Fibroblast of skin of back (primary cell): ENCODE measurements around the gene MRPL43.
"Not testable (repeated sequence)": the region's sequence is repeated elsewhere in the genome, so short reads cannot be mapped to it uniquely, and the experiment has no call there.

Experiments
- DNase-seq: peaks from one replicate; pipeline ENCODE4 v3.0.0-alpha.2; 2013

Gene MRPL43

GRCh38 chr10:100982916-100983830 is 4.1 kb downstream of the MRPL43 start:
- DNase-seq: no peak

- no peak for DNase-seq
Measured at GRCh38 chr10:100981178-100981772, 6.0 kb downstream of the MRPL43 start.

GRCh38 chr10:100980711-100981110 is 6.6 kb downstream of the MRPL43 start:
- DNase-seq: no peak

DNA sequence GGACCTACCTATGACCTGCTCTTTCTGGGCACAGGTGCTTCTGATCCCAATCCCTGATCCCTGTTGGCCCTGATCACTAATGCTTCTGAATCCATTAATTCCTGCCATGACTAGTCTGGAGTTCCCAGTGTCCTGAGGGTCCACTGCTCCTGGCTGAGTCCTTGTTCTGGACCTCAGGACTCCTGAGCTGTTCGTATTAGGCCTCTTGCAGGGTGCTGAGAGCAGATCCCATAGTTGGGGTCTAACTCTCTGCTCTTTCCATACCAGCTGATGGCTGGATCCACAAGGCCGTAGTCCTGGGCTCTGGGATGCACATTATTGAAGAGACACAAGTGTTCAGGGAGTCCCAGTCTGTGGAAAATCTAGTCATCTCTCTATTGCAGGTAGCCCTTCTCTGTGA is 7.0 kb downstream of the MRPL43 start:
- no peak for DNase-seq

- DNase-seq: no peak
Measured at GRCh38 chr10:100979791-100980272, 7.5 kb downstream of the MRPL43 start.

- DNase-seq: no peak
Measured at GRCh38 chr10:100978901-100979195, 8.4 kb downstream of the MRPL43 start.

- no peak for DNase-seq
Measured at GRCh38 chr10:100978121-100978900, 9.0 kb downstream of the MRPL43 start.

DNA sequence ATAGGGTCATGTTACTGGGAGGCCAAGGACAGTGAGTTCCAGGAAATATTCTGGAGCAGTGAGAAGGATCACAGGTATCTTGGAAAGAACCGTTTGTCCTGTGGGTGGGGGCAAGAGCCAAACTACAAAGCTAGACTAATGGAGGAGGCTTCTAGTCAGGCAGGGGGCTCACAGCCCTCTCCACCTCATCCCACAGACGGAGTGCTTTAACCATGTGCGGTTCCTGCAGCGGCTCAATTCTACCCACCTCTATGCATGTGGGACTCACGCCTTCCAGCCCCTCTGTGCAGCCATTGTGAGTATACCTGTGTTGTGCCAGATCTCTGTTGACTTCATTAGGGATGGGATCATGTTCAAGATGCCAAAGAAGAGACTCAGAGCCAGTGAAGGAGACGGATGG is 9.9 kb downstream of the MRPL43 start:
- DNase-seq: no peak

- no peak for DNase-seq
Measured at GRCh38 chr10:100976906-100977305, 10.4 kb downstream of the MRPL43 start.

GRCh38 chr10:100975397-100975796 is 11.9 kb downstream of the MRPL43 start:
- not testable (repeated sequence) for DNase-seq

- DNase-seq: no peak
Measured at GRCh38 chr10:100972904-100973535, 14.3 kb downstream of the MRPL43 start.

GRCh38 chr10:100972115-100972903 is 15.0 kb downstream of the MRPL43 start:
- no peak for DNase-seq

DNA sequence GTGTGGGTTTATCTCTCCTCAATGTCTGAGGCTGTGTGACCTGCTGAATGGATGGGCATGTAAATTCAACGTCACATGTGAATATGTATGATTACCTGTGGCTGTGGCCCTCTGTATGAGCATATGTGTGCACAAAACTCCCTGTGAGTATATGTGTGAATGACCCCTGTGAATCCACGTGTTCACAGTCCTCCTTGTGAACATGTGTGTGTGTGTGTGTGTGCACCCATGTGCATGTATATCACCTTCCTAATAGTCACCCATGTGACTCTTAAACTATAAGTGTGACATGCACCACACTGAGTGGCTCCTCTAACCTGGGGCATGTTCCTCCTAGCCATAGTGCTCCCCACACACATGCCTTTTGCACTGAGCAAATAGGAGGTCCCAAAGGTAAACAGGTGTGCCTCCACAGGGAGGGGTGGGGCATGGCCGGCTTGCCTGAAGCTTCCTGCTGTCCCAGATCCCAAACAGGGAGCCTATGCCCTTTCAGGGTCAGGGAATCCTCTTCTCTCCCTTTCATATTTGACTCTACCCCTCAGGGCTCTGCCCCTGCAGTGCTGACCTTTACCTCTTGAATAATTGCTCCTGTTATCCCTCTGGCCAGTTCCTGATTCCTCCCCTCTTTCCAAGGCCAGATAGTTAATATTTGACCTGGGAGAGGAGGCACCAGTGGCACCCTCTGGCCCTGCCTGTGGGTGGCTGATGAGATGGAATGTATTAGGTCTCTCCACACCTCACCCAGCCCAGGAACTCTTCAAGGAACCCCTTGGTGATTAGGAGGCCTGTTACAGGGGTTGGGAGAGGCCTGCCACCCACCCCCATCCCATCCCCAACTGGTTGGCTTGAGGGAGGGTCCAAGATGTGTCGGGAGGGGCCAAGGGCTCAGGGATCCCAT is 16.1 kb downstream of the MRPL43 start:
- no peak for DNase-seq

GRCh38 chr10:100970076-100970913 is 17.0 kb downstream of the MRPL43 start:
- DNase-seq: no peak

GRCh38 chr10:100969187-100970075 is 17.9 kb downstream of the MRPL43 start, which contains the start of gene SEMA4G:
Gene SEMA4G (plus strand): TSS chr10:100969504. CDS start chr10:100972913, 3,409 bp downstream.
- DNase-seq: peak; percentile 21

GRCh38 chr10:100968863-100969186 is 18.5 kb downstream of the MRPL43 start:
- DNase-seq: no peak

DNA sequence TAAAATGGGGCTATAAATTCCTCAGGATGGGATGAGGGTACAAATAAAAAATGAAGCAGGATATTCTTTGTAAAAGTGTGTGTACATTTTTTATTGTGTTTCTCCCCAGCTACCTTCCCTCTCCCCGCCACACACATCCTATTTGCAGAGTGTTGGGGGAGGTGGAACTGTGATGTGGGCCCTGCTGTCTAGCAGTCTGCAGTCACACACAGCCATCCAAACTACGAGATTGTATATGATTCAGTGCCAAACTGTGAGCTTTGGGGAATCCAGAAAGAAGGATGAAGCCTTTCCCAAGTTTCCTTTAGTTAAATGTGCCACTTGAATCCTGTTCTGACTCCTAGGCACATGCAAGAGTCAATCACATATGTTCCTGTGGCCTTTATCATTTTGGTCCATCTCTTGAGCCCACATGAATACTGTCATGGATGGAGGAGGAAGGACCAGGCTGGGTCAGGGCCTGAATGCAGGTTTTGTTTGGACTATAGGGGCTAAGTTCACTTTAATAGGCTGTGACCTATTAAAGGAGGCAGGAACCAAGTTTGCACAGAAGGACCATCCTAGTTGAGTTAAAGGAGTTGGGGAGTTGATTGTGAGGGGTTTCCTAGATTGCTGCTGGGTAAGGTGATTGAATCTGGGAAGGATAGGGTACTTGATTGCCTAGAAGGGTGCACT is 19.1 kb downstream of the MRPL43 start:
- DNase-seq: no peak

DNA sequence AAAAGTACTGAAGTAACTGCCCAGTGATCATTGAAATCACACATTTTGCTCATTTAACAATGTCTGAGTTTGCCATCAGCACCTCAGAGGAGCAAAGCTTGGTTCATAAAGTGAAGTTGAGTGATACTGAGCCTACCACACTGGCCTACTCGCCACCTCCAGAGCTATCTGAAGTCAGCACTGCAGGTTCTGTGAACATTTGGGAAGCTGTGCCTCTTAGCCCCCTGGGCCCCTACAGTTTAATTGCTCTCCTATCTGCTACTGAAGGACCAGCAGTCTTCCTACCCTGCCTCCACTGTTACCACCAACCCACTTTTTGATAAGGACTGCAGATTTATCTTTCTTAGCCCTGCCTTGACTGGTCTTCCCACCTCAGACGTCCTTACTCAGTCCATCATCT is 20.0 kb downstream of the MRPL43 start:
- DNase-seq: no peak
